Neuronal stem cell (in vitro differentiated cells): ENCODE measurements around the gene SIN3A.
A peak's percentile ranks its signal among the peaks of the same experiment; 100 is the strongest.
"Not testable (repeated sequence)": the region's sequence is repeated elsewhere in the genome, so short reads cannot be mapped to it uniquely, and the experiment has no call there.

ENCODE experiments used
- DNase-seq: peaks from one replicate; pipeline ENCODE4 v3.0.0-alpha.2; 2013; ENCODE audit warnings: low spot score
- H2AFZ ChIP-seq: one replicate; pipeline ENCODE4 v1.6.1; 2013; ENCODE audit warnings: mild to moderate bottlenecking, low read length, inconsistent platforms
- H2AK5ac ChIP-seq: 2 replicates; pipeline ENCODE4 v1.6.1; 2013; ENCODE audit warnings: low read depth, mild to moderate bottlenecking, inconsistent platforms, low read length, moderate library complexity, mixed read lengths
- H2BK120ac ChIP-seq: 2 replicates; pipeline ENCODE4 v1.6.1; 2013; ENCODE audit warnings: low read depth, mild to moderate bottlenecking, inconsistent platforms, low read length, moderate library complexity, mixed read lengths
- H2BK12ac ChIP-seq: one replicate; pipeline ENCODE4 v1.6.1; 2013; ENCODE audit warnings: low read length, inconsistent platforms
- H2BK15ac ChIP-seq: 2 replicates; pipeline ENCODE4 v1.6.1; 2013; ENCODE audit warnings: mild to moderate bottlenecking, low read length, inconsistent platforms, mixed read lengths
- H2BK5ac ChIP-seq: one replicate; pipeline ENCODE4 v1.6.1; 2013; ENCODE audit warnings: inconsistent platforms, mild to moderate bottlenecking, low read length, moderate library complexity
- H3K14ac ChIP-seq: one replicate; pipeline ENCODE4 v1.6.1; 2013; ENCODE audit warnings: low read length, inconsistent platforms
- H3K18ac ChIP-seq: 2 replicates; pipeline ENCODE4 v1.6.1; 2013; ENCODE audit warnings: low read length, inconsistent platforms
- H3K23ac ChIP-seq: 2 replicates; pipeline ENCODE4 v1.6.1; 2013; ENCODE audit warnings: low read depth, mild to moderate bottlenecking, mixed read lengths, low read length, inconsistent platforms; ENCODE audit not compliant: poor library complexity
- H3K27ac ChIP-seq: replicated peaks from 3 replicates; pipeline ENCODE4 v1.5.1; 2013; ENCODE audit warnings: low read length, inconsistent platforms
- H3K27me3 ChIP-seq, 3 experiments: 2 replicates each; pipeline ENCODE4 v1.6.1; 2013; ENCODE audit warnings: low read length in 3 of 3, mild to moderate bottlenecking in 2 of 3, inconsistent platforms in 1 of 3, low read depth in 1 of 3, mixed read lengths in 1 of 3, moderate library complexity in 1 of 3; ENCODE audit not compliant: control insufficient read depth in 3 of 3, insufficient read depth in 3 of 3
- H3K36me3 ChIP-seq, 2 donors: replicated peaks in 1 of 2; 2 replicates each; pipeline ENCODE4 v1.6.1; 2013; ENCODE audit warnings: low read length in 2 of 2; ENCODE audit not compliant: control insufficient read depth in 2 of 2, insufficient read depth in 2 of 2
- H3K4ac ChIP-seq: 2 replicates; pipeline ENCODE4 v1.6.1; 2013; ENCODE audit warnings: inconsistent platforms, mild to moderate bottlenecking, low read length, moderate library complexity
- H3K4me1 ChIP-seq, 2 donors: 1 replicate in 1 of 2; 2 replicates in 1 of 2; pipeline ENCODE4 v1.6.1; 2013; ENCODE audit warnings: low read length in 2 of 2, low read depth in 1 of 2; ENCODE audit not compliant: control insufficient read depth in 2 of 2, insufficient read depth in 1 of 2
- H3K4me2 ChIP-seq: one replicate; pipeline ENCODE4 v1.6.1; 2013; ENCODE audit warnings: mild to moderate bottlenecking, low read length, inconsistent platforms; ENCODE audit not compliant: insufficient read depth, poor library complexity, severe bottlenecking
- H3K4me3 ChIP-seq, 2 donors: 2 replicates each; pipeline ENCODE4 v1.5.1; 2013; ENCODE audit warnings: low read length in 2 of 2, mild to moderate bottlenecking in 2 of 2, inconsistent platforms in 1 of 2, moderate library complexity in 1 of 2
- H3K79me1 ChIP-seq: one replicate; pipeline ENCODE4 v1.6.1; 2013; ENCODE audit warnings: low read depth, mild to moderate bottlenecking, inconsistent platforms, low read length, moderate library complexity
- H3K9ac ChIP-seq: one replicate; pipeline ENCODE4 v1.6.1; 2013; ENCODE audit warnings: mild to moderate bottlenecking, low read depth, low read length, inconsistent platforms; ENCODE audit not compliant: poor library complexity
- H3K9me3 ChIP-seq, 2 donors: replicated peaks in 1 of 2; 2 replicates each; pipeline versions ENCODE3 to v1.6.1; 2013; ENCODE audit warnings: low read length in 2 of 2, mild to moderate bottlenecking in 2 of 2, inconsistent platforms in 1 of 2, low read depth in 1 of 2, mixed read lengths in 1 of 2, moderate library complexity in 1 of 2; ENCODE audit not compliant: control insufficient read depth in 2 of 2, insufficient read depth in 1 of 2
- H4K8ac ChIP-seq: one replicate; pipeline ENCODE4 v1.6.1; 2013; ENCODE audit warnings: low read depth, mild to moderate bottlenecking, inconsistent platforms, low read length, moderate library complexity
- H4K91ac ChIP-seq: one replicate; pipeline ENCODE4 v1.6.1; 2013; ENCODE audit warnings: low read length, low read depth, mild to moderate bottlenecking, inconsistent platforms; ENCODE audit not compliant: poor library complexity
- WGBS, 2 donors: extraction: QIAGEN DNeasy Blood & Tissue Kit; methylation state at CpG; one replicate each; pipeline ENCODE4 v1.1.7; 2013; ENCODE audit warnings: missing lambda C conversion rate in 2 of 2, mixed read lengths in 1 of 2; ENCODE audit not compliant: insufficient read length in 2 of 2, insufficient replicate concordance in 1 of 2; ENCODE audit errors: extremely low coverage in 2 of 2; 5-methylcytosine and 5-hydroxymethylcytosine counted together

SIN3A gene

DNA sequence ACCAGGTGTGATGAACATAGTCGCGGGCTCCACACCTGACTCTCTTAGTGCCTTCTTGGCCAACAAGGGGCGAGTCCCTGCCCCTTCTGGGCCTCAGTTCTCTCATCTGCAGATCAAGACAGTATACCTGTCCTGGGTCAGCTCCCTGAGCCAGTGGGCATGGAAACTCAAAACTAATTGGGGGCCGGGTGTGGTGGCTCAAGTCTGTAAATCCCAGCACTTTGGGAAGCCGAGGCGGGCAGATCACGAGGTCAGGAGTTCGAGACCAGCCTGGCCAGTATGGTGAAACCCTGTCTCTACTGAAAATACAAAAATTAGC, 102.2 kb downstream of the SIN3A start:
- not testable (repeated sequence) for H3K18ac ChIP-seq, H3K4me1 ChIP-seq, H3K27ac ChIP-seq, H2BK15ac ChIP-seq, H3K79me1 ChIP-seq, H4K8ac ChIP-seq, H3K23ac ChIP-seq, H3K4ac ChIP-seq, H2AFZ ChIP-seq, H4K91ac ChIP-seq, H3K9ac ChIP-seq, H3K36me3 ChIP-seq, H2BK12ac ChIP-seq, H3K4me2 ChIP-seq, H3K4me3 ChIP-seq, H3K9me3 ChIP-seq, DNase-seq
- Histone ChIP-seq H3K14ac (peak overlapping the region; percentile 82), H2BK120ac (peak overlapping the region; percentile 54), H2AK5ac (peak overlapping the region; percentile 92), H3K27me3 (peaks cover 0 to 23% (median 0%) of the 10 kb centered on the region in 3 experiments), H2BK5ac (peak overlapping the region; percentile 75)
- no CpG with 5 or more reads among the region's 8 CpGs for WGBS, 2 donors

GRCh38 chr15:75348562-75349350, 102.7 kb downstream of the SIN3A start:
- peak overlapping the region; percentile 82 for H3K14ac ChIP-seq
- no CpG with 5 or more reads among the region's 46 CpGs for WGBS, 2 donors
- H3K4me3 ChIP-seq = peak overlapping the region; percentile 75 to 86
- H3K9me3 ChIP-seq = peaks cover 0 to 3% of the 10 kb centered on the region in 2 donors
- peak overlapping the region; percentile 97 for H3K4me2 ChIP-seq
- no peak overlapping the region for H2BK12ac ChIP-seq
- H3K9ac ChIP-seq = peak overlapping the region; percentile 93
- H3K4ac ChIP-seq = peak overlapping the region; percentile 53
- peak overlapping the region; percentile 15 for H3K23ac ChIP-seq
- H2BK15ac ChIP-seq = peak overlapping the region; percentile 37
- peaks cover under 1 to 4% of the 10 kb centered on the region in 2 donors for H3K36me3 ChIP-seq
- no peak overlapping the region for H4K8ac ChIP-seq
- peak overlapping the region; percentile 97 for H3K18ac ChIP-seq
- H3K27me3 ChIP-seq = peaks cover 0 to 23% (median 0%) of the 10 kb centered on the region in 3 experiments
- no peak overlapping the region for H3K27ac ChIP-seq
- peaks cover 3% of the 10 kb centered on the region for H3K79me1 ChIP-seq
- no peak overlapping the region for H4K91ac ChIP-seq
- H3K4me1 ChIP-seq = peaks cover 3 to 6% of the 10 kb centered on the region in 2 donors
- peak overlapping the region; percentile 54 for H2BK120ac ChIP-seq
- DNase-seq = no peak
- H2BK5ac ChIP-seq = peak overlapping the region; percentile 75
- peak overlapping the region; percentile 99 for H2AFZ ChIP-seq
- peak overlapping the region; percentile 92 for H2AK5ac ChIP-seq

DNA sequence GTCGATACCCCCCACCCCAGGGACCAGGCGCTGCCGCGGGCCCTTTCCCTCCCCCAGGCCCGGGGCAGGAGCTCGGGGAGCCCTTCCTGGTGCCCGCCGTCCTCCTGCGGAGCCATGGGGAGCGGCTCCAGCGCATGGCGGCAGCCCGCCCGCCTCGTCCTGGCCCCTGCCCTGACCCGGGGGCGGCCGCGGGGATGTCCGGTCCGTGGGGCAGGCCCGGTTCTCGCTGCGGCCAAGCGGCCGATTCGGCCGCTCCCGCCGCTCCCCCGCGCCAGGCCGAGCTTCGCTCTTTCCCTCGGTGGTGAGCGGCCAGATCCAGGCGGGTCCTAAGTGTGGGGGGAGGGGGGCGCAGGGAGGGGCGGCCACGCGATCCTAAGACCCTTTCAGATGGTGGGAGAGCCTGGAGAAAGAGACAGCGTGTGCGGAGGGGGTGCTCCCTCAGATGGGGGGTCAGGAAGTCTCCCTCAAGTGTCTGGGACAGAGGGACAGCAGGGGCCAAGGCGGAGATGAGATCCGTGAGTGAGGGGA, 103.4 kb downstream of the SIN3A start:
- peak overlapping the region; percentile 94 for H3K14ac ChIP-seq
- H3K9ac ChIP-seq = peak overlapping the region; percentile 93
- peak overlapping the region; percentile 97 for H3K18ac ChIP-seq
- no peak overlapping the region for H2BK12ac ChIP-seq
- peak overlapping the region; percentile 91 for H2BK120ac ChIP-seq
- H2BK5ac ChIP-seq = peak overlapping the region; percentile 75
- peaks cover 0 to 23% (median 0%) of the 10 kb centered on the region in 3 experiments for H3K27me3 ChIP-seq
- DNase-seq = no peak
- peak overlapping the region; percentile 75 to 86 for H3K4me3 ChIP-seq
- H2AK5ac ChIP-seq = peak overlapping the region; percentile 97
- H3K27ac ChIP-seq = no peak overlapping the region
- no peak overlapping the region for H3K4ac ChIP-seq
- peak overlapping the region; percentile 99 for H2AFZ ChIP-seq
- H3K23ac ChIP-seq = peak overlapping the region; percentile 15
- WGBS, 2 donors = no CpG with 5 or more reads among the region's 45 CpGs
- H3K4me2 ChIP-seq = peak overlapping the region; percentile 97
- no peak overlapping the region for H4K8ac ChIP-seq
- peaks cover 3% of the 10 kb centered on the region for H3K79me1 ChIP-seq
- H4K91ac ChIP-seq = no peak overlapping the region
- H3K4me1 ChIP-seq = peaks cover 3 to 6% of the 10 kb centered on the region in 2 donors
- H3K36me3 ChIP-seq = peaks cover 0 to 4% of the 10 kb centered on the region in 2 donors
- peaks cover 0 to 3% of the 10 kb centered on the region in 2 donors for H3K9me3 ChIP-seq
- peak overlapping the region; percentile 33 for H2BK15ac ChIP-seq
